Endothelial cell of umbilical vein (primary cell): ENCODE data around the gene SLC1A3.

Experiments
- MAX ChIP-seq: IDR thresholded peaks from 2 replicates; pipeline ENCODE4 v1.6.1; 2011; ENCODE audit not compliant: insufficient read depth, insufficient read length
- POLR2A ChIP-seq: IDR thresholded peaks from 2 replicates; pipeline ENCODE4 v1.6.1; 2012; ENCODE audit warnings: low read depth, mild to moderate bottlenecking, control low read depth, low read length
- POLR2AphosphoS5 ChIP-seq: IDR thresholded peaks from 2 replicates; pipeline ENCODE4 v1.6.1; 2012; ENCODE audit warnings: low read depth, mild to moderate bottlenecking, control low read depth, low read length, moderate library complexity; ENCODE audit not compliant: insufficient read depth

- TF ChIP-seq POLR2A (no peak), POLR2AphosphoS5 (no peak), MAX (no peak)
These were observed 122.5 kb downstream of the SLC1A3 start for GRCh38 chr5:36728697-36729543.
